ENCODE measurements around the gene BTBD6. TPM values are rescaled to one million over a fixed set of nuclear protein-coding genes. Genes with fewer than 3 reads are reported as not detected.

Gene BTBD6
- polyA plus RNA-seq, 10 donors: 29.6 to 45.7 (median 37.9) TPM

- no peak for DNase-seq
These were observed 22.1 kb upstream of the BTBD6 start for GRCh38 chr14:105226198-105226597.

DNA sequence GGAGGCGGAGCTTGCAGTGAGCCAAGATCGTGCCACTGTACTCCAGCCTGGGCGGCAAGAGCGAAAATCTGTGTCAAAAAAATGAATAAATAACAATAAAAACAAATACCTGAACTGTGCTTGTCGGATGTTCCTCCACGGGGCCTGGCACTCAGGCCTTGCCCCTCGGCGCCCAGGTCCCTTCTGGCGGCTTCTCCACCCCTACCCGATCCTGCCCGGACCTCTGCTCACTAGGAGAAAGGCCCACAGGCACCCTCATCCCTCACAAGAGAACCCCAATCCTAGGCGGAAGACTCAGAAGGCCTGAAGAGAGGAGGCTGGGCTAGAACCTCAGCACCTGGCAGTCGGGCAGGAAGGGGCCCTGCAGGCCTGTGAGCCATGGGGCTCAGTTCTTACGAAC, 21.0 kb upstream of the BTBD6 start:
- no peak for DNase-seq

DNA sequence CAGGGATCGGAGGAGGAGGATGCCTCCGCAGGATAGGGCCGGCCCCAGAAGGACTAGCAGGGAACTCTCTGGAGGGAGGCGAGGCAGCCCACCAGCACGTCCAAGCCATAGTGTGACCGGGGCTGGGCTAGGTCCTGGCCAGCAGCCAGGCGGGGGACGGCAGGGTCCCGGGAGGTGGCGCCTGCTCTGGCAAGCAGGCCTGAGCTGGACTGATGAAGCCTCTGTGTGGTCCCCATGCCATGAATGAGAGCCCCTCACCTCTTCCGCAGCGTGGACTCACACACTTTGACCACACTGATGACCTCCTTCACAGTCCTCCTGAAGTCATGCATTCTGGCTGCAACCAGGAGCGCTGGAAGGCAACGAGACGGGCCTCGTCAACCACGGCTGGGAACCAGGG, 19.8 kb upstream of the BTBD6 start:
- DNase-seq: no peak

- no peak for DNase-seq
These were observed 19.2 kb upstream of the BTBD6 start for GRCh38 chr14:105229099-105229655.

DNA sequence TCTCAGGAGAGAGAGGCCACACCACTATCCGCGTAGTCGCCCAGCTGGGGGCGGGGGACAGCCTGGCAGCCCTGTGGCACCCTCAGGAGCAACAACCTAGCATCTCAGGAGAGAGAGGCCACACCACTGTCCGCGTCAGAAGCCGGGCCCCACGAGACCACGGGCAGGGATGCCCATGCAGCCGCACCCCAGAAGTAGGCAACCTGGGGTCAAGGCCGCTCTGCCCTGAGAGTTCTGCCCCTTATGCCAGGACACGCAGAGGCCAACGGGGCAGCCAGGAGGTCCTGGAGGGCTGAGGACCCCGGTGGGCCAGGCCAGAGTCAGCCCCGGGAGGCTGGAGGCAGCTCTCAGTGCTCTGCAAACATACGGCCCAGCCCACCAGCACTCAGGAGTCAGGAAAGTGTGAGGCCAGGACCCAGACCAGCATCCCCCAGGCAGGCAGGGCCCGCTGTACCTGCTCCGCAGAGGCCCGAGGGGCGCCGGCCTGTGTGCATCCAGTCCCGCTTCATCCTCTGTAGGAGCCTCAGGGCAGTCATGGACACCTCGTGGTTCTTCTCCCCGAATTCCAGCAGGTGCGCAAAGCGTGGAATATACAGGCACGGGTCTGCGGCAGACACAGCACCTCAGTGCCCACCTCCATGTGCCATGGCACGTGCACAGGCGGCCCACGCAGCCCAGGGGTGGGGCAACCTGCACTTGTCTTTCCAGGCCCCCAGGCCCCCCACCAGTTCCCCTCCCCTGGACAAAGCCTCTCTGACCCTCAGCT, 7.3 kb upstream of the BTBD6 start:
- no peak for DNase-seq

GRCh38 chr14:105241641-105242040, 6.7 kb upstream of the BTBD6 start:
- DNase-seq: no peak

- no peak for DNase-seq
These were observed 4.0 kb upstream of the BTBD6 start for GRCh38 chr14:105244334-105244733.

- DNase-seq: no peak
These were observed 1.3 kb upstream of the BTBD6 start for GRCh38 chr14:105247026-105247425.

GRCh38 chr14:105247715-105248367, 492 bp upstream of the BTBD6 start:
- DNase-seq: no peak

GRCh38 chr14:105249182-105250007, 1.1 kb downstream of the BTBD6 start:
- peak in 1 of 3 donors; percentile 64 for DNase-seq

GRCh38 chr14:105250008-105250366, 1.7 kb downstream of the BTBD6 start:
- no peak for DNase-seq

DNA sequence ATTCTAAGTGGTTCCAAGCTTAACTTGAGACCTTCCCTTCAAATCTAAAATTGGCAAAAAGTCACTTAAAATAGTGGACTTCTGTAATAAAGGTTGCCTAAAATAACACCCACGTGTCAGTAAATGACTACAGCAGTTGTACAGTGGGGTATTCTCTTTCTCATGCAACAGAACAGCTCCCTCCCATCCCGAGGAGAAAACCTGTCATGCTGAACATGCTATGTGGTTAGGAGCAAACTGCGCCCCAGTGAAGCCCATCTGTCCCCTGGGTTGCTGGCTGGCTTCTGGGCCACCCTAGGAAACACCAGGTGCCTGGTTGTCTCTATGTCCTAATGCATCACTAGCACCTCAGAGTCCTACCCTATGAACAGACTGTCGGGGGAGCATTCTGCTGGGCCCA, 2.7 kb downstream of the BTBD6 start:
- no peak for DNase-seq

DNA sequence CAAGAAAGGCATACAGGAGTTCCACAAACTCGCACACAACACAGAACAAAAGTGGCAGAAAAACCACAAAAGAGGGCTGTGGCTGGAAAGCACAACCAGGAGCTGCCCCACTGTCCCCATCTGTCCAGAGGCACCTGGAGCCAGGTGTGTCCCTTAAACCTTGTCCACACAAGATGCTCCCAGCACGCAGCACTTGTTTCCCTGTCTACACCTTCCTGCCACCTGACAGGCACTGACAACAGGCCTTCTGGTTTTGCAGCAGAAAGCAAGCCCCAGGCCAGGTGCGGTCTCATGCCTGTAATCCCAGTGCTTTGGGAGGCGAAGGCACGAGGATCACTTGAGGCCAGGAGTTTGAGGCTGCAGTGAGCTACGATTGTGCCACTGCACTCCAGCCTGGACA, 3.6 kb downstream of the BTBD6 start:
- no peak for DNase-seq

- DNase-seq: no peak
These were observed 4.4 kb downstream of the BTBD6 start for GRCh38 chr14:105252552-105253328.

GRCh38 chr14:105253329-105253682, 5.0 kb downstream of the BTBD6 start:
- DNase-seq: no peak

DNA sequence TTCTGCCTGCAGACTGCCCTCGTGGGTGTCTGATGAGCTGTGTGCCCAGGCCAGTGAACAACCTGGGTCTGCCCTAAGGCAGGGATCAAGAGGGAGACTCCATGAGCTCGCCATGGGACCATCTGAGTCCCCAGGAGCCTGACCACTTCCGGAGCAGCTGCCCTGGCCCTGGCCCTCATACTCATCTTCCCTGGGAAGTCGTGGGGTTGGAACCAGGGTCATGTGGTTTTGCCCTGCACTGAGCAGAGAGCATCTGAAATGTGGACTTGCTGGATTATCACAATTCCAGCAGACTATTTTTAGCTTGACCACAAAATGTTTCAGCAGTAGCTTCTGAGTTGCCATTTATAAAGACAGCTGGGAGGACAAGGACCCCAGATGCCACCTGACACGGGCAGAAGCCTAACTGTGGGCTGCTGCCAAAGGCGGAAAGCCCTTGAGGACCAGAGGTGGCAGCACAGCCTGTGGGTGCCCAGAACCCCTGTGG, 6.7 kb downstream of the BTBD6 start:
- peak in 2 of 3 donors; percentile 42 to 66 for DNase-seq

DNA sequence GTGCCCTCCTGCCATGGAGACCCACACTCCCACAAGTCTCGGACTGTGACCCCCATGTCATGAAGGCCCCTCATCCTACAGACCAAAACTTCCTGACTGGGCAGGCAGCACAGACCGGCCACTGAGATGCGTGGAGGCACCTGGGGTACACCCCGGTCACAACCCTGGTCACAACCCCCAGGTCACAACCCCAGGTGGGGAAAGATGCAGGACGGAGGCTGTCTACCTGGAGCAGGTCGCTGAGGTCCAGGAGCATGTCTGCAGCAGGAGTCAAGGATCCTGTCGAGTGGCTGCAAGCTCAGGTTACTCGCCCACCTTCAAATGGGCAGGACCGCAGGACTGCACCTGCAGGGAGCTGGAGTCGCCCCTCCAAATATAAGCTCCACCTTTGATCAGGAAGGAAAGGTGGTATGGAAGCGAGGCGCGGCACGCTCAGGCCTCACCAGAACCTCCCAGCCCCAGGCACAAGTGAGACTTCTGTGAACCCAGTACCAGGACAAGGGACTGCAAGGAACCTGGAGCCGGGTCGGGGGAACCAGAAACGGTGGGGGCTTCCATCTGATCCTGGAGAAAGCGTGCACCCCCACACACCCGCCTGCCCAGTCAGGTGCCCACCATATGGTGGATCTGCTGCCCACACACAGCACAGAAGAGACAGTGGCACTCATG, 8.1 kb downstream of the BTBD6 start:
- DNase-seq: no peak

- DNase-seq: no peak
These were observed 9.1 kb downstream of the BTBD6 start for GRCh38 chr14:105257464-105257863.

DNA sequence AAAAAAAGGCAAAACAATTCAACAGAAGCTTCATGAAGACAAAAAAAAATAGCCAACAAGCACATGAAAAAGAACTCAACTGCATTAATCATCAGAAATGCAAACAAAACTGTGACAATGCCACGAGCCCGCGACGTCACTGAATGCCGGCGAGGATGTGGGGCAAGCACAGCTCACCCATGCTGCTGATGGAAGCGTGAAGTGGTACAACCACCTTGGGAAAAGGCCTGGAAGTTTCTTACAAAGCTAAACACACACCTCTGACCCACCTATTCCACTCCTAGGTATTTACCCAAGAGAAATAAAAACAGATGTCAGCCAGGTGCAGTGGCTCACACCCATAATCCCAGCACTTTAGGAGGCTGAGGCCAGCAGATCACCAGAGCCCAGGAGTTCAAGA, 10.5 kb downstream of the BTBD6 start:
- DNase-seq: no peak

GRCh38 chr14:105260959-105261358, 12.6 kb downstream of the BTBD6 start:
- no peak for DNase-seq

DNA sequence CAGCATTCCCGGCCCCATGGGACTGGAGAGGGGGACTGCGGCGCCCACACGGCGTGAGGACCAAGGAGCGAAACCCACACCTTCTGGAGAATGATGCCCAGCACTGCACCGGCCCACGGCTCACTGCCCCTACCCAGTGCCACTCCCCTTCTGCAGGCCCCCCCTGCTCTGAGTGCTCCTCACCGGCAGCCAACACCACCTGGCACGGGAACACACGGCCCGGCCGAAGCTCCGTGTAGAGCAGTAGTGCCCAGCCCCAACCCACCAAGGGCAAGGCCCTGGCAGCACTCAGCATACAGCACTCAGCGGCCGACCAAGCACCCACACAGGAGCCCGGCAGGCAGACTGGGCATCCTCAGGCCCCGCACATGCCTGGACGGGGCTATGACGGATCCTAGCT, 13.4 kb downstream of the BTBD6 start:
- DNase-seq: no peak

Measured in muscle of back (tissue), 11 donors.